Measurements from ENCODE around the gene EPB41L2.

Gene EPB41L2

GRCh38 chr6:131083687-131084086 lies 20.6 kb upstream of the EPB41L2 start:
- Histone ChIP-seq H3K27me3 (ENCODE audit: control insufficient read depth, insufficient read depth, low read length) (no peaks in the 10 kb centered on the region), H3K36me3 (ENCODE audit: control insufficient read depth, insufficient read depth, low read length) (no peaks in the 10 kb centered on the region), H3K9ac (ENCODE audit: low read length) (no peak overlapping the region), H3K9me3 (ENCODE audit: control insufficient read depth, insufficient read depth, low read depth, low read length) (peaks cover 21% of the 10 kb centered on the region), H3K4me3 (ENCODE audit: low read depth, low read length) (no peak overlapping the region), H3K27ac (ENCODE audit: low read depth, low read length) (no peak overlapping the region), H3K4me1 (ENCODE audit: control insufficient read depth, insufficient read depth, low read length) (no peaks in the 10 kb centered on the region)

- Histone ChIP-seq H3K9ac (ENCODE audit: low read length) (no peak overlapping the region), H3K36me3 (ENCODE audit: control insufficient read depth, insufficient read depth, low read length) (no peaks in the 10 kb centered on the region), H3K9me3 (ENCODE audit: control insufficient read depth, insufficient read depth, low read depth, low read length) (peaks cover 20% of the 10 kb centered on the region), H3K27ac (ENCODE audit: low read depth, low read length) (no peak overlapping the region), H3K4me3 (ENCODE audit: low read depth, low read length) (no peak overlapping the region), H3K27me3 (ENCODE audit: control insufficient read depth, insufficient read depth, low read length) (no peaks in the 10 kb centered on the region), H3K4me1 (ENCODE audit: control insufficient read depth, insufficient read depth, low read length) (no peaks in the 10 kb centered on the region)
Measured at GRCh38 chr6:131082335-131082734, 19.3 kb upstream of the EPB41L2 start.

GRCh38 chr6:131080084-131080483 lies 17.0 kb upstream of the EPB41L2 start:
- H3K36me3 ChIP-seq (ENCODE audit: control insufficient read depth, insufficient read depth, low read length) = no peaks in the 10 kb centered on the region
- no peak overlapping the region for H3K9ac ChIP-seq (ENCODE audit: low read length)
- H3K4me1 ChIP-seq (ENCODE audit: control insufficient read depth, insufficient read depth, low read length) = no peaks in the 10 kb centered on the region
- no peaks in the 10 kb centered on the region for H3K9me3 ChIP-seq (ENCODE audit: control insufficient read depth, insufficient read depth, low read depth, low read length)
- no peak overlapping the region for H3K27ac ChIP-seq (ENCODE audit: low read depth, low read length)
- no peaks in the 10 kb centered on the region for H3K27me3 ChIP-seq (ENCODE audit: control insufficient read depth, insufficient read depth, low read length)
- H3K4me3 ChIP-seq (ENCODE audit: low read depth, low read length) = no peak overlapping the region

- Histone ChIP-seq H3K4me3 (ENCODE audit: low read depth, low read length) (no peak overlapping the region), H3K4me1 (ENCODE audit: control insufficient read depth, insufficient read depth, low read length) (no peaks in the 10 kb centered on the region), H3K27ac (ENCODE audit: low read depth, low read length) (no peak overlapping the region), H3K9ac (ENCODE audit: low read length) (no peak overlapping the region), H3K36me3 (ENCODE audit: control insufficient read depth, insufficient read depth, low read length) (no peaks in the 10 kb centered on the region), H3K27me3 (ENCODE audit: control insufficient read depth, insufficient read depth, low read length) (no peaks in the 10 kb centered on the region), H3K9me3 (ENCODE audit: control insufficient read depth, insufficient read depth, low read depth, low read length) (no peaks in the 10 kb centered on the region)
Measured at GRCh38 chr6:131073577-131073976, 10.5 kb upstream of the EPB41L2 start.

GRCh38 chr6:131070061-131070460 lies 7.0 kb upstream of the EPB41L2 start:
- Histone ChIP-seq H3K27ac (ENCODE audit: low read depth, low read length) (no peak overlapping the region), H3K36me3 (ENCODE audit: control insufficient read depth, insufficient read depth, low read length) (no peaks in the 10 kb centered on the region), H3K9me3 (ENCODE audit: control insufficient read depth, insufficient read depth, low read depth, low read length) (no peaks in the 10 kb centered on the region), H3K4me3 (ENCODE audit: low read depth, low read length) (no peak overlapping the region), H3K27me3 (ENCODE audit: control insufficient read depth, insufficient read depth, low read length) (0 out of 2 replicates have a peak, but pooled peaks cover 4% of the 10 kb centered on the region), H3K4me1 (ENCODE audit: control insufficient read depth, insufficient read depth, low read length) (no peaks in the 10 kb centered on the region), H3K9ac (ENCODE audit: low read length) (no peak overlapping the region)

- no peak overlapping the region for H3K9ac ChIP-seq (ENCODE audit: low read length)
- H3K27ac ChIP-seq (ENCODE audit: low read depth, low read length) = no peak overlapping the region
- H3K9me3 ChIP-seq (ENCODE audit: control insufficient read depth, insufficient read depth, low read depth, low read length) = no peaks in the 10 kb centered on the region
- H3K4me3 ChIP-seq (ENCODE audit: low read depth, low read length) = no peak overlapping the region
- peaks cover 7% of the 10 kb centered on the region; the same call in 1 of the 2 replicates for H3K4me1 ChIP-seq (ENCODE audit: control insufficient read depth, insufficient read depth, low read length)
- 0 out of 2 replicates have a peak, but pooled peaks cover 4% of the 10 kb centered on the region for H3K27me3 ChIP-seq (ENCODE audit: control insufficient read depth, insufficient read depth, low read length)
- no peaks in the 10 kb centered on the region for H3K36me3 ChIP-seq (ENCODE audit: control insufficient read depth, insufficient read depth, low read length)
Measured at GRCh38 chr6:131068165-131068564, 5.1 kb upstream of the EPB41L2 start.

- Histone ChIP-seq H3K27me3 (ENCODE audit: control insufficient read depth, insufficient read depth, low read length) (0 out of 2 replicates have a peak, but pooled peaks cover 4% of the 10 kb centered on the region), H3K27ac (ENCODE audit: low read depth, low read length) (no peak overlapping the region), H3K4me3 (ENCODE audit: low read depth, low read length) (no peak overlapping the region), H3K36me3 (ENCODE audit: control insufficient read depth, insufficient read depth, low read length) (no peaks in the 10 kb centered on the region), H3K9ac (ENCODE audit: low read length) (no peak overlapping the region), H3K9me3 (ENCODE audit: control insufficient read depth, insufficient read depth, low read depth, low read length) (no peaks in the 10 kb centered on the region), H3K4me1 (ENCODE audit: control insufficient read depth, insufficient read depth, low read length) (peaks cover 7% of the 10 kb centered on the region; the same call in 1 of the 2 replicates)
Measured at GRCh38 chr6:131067521-131067920, 4.5 kb upstream of the EPB41L2 start.

- Histone ChIP-seq H3K27me3 (ENCODE audit: control insufficient read depth, insufficient read depth, low read length) (0 out of 2 replicates have a peak, but pooled peaks cover 4% of the 10 kb centered on the region), H3K36me3 (ENCODE audit: control insufficient read depth, insufficient read depth, low read length) (no peaks in the 10 kb centered on the region), H3K9ac (ENCODE audit: low read length) (no peak overlapping the region), H3K9me3 (ENCODE audit: control insufficient read depth, insufficient read depth, low read depth, low read length) (no peaks in the 10 kb centered on the region), H3K4me1 (ENCODE audit: control insufficient read depth, insufficient read depth, low read length) (peaks cover 16% of the 10 kb centered on the region), H3K4me3 (ENCODE audit: low read depth, low read length) (no peak overlapping the region), H3K27ac (ENCODE audit: low read depth, low read length) (no peak overlapping the region)
Measured at GRCh38 chr6:131065824-131066171, 2.8 kb upstream of the EPB41L2 start.

- Histone ChIP-seq H3K4me1 (ENCODE audit: control insufficient read depth, insufficient read depth, low read length) (peaks cover 22% of the 10 kb centered on the region), H3K27ac (ENCODE audit: low read depth, low read length) (no peak overlapping the region), H3K9me3 (ENCODE audit: control insufficient read depth, insufficient read depth, low read depth, low read length) (no peaks in the 10 kb centered on the region), H3K36me3 (ENCODE audit: control insufficient read depth, insufficient read depth, low read length) (no peaks in the 10 kb centered on the region), H3K4me3 (ENCODE audit: low read depth, low read length) (no peak overlapping the region), H3K9ac (ENCODE audit: low read length) (no peak overlapping the region), H3K27me3 (ENCODE audit: control insufficient read depth, insufficient read depth, low read length) (0 out of 2 replicates have a peak, but pooled peaks cover 4% of the 10 kb centered on the region)
Measured at GRCh38 chr6:131065112-131065823, 2.2 kb upstream of the EPB41L2 start.

GRCh38 chr6:131063764-131064272 lies 773 bp upstream of the EPB41L2 start:
- Histone ChIP-seq H3K27me3 (ENCODE audit: control insufficient read depth, insufficient read depth, low read length) (0 out of 2 replicates have a peak, but pooled peaks cover 4% of the 10 kb centered on the region), H3K9me3 (ENCODE audit: control insufficient read depth, insufficient read depth, low read depth, low read length) (no peaks in the 10 kb centered on the region), H3K9ac (ENCODE audit: low read length) (peak overlapping the region; percentile 52), H3K4me1 (ENCODE audit: control insufficient read depth, insufficient read depth, low read length) (peaks cover 30% of the 10 kb centered on the region), H3K27ac (ENCODE audit: low read depth, low read length) (no peak overlapping the region; the same call in 1 of the 2 replicates), H3K36me3 (ENCODE audit: control insufficient read depth, insufficient read depth, low read length) (no peaks in the 10 kb centered on the region), H3K4me3 (ENCODE audit: low read depth, low read length) (peak overlapping the region; percentile 74)

- Histone ChIP-seq H3K27ac (ENCODE audit: low read depth, low read length) (peak overlapping the region; percentile 50; the same call in 1 of the 2 replicates), H3K36me3 (ENCODE audit: control insufficient read depth, insufficient read depth, low read length) (no peaks in the 10 kb centered on the region), H3K9ac (ENCODE audit: low read length) (peak overlapping the region; percentile 88), H3K9me3 (ENCODE audit: control insufficient read depth, insufficient read depth, low read depth, low read length) (no peaks in the 10 kb centered on the region; the same call in 1 of the 2 replicates), H3K4me1 (ENCODE audit: control insufficient read depth, insufficient read depth, low read length) (peaks cover 30% of the 10 kb centered on the region), H3K27me3 (ENCODE audit: control insufficient read depth, insufficient read depth, low read length) (0 out of 2 replicates have a peak, but pooled peaks cover 4% of the 10 kb centered on the region), H3K4me3 (ENCODE audit: low read depth, low read length) (peak overlapping the region; percentile 84)
Measured at GRCh38 chr6:131062241-131063027, 611 bp downstream of the EPB41L2 start.
